Left forelimb (tissue), 1 donor: Measurements from ENCODE around the gene SH3TC2.
A peak's percentile ranks its signal among the peaks of the same experiment; 100 is the strongest.

Experiments used
- DNase-seq: peaks from one replicate; pipeline ENCODE4 v3.0.0-alpha.2; 2018; ENCODE audit warnings: low spot score

SH3TC2 gene

DNA sequence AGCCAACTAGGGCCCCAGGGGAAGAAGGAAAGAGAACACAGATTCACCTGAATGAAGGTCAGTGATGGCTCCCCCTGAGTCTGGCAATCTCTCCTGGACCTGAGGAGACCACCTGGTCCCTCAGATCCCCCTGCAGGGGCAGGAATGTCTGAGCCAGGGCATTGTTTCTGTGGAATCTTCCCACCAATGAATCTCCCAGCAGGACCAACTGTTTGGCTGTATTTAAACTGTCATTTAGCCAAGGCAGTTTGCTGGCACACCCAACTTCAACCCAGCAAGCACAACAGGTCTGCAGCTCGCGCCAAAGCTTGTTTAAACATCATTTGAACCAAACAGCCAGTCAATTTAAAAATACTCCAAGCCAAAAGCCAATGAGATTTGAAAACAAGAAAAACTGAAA, 92.6 kb downstream of the SH3TC2 start:
- no peak for DNase-seq

DNA sequence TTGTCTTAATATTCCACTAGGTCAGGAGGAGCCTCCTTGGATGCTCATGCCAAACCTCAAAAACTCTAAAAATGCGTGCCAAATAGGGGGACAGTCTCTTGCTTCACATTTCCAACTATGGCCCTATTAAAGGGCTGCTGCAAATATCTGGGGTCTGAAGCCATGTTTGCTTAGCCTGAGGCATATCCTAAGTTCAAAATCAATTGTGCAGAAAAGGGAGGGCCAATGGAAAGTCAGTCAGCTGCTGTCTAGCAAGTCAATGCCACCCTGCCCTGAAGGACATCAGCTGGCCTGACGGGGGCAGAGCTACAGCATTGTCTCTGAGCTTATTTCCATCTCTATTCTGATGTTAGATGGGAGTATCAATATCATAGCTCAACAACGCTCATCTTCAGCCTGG, 93.6 kb downstream of the SH3TC2 start:
- no peak for DNase-seq

DNA sequence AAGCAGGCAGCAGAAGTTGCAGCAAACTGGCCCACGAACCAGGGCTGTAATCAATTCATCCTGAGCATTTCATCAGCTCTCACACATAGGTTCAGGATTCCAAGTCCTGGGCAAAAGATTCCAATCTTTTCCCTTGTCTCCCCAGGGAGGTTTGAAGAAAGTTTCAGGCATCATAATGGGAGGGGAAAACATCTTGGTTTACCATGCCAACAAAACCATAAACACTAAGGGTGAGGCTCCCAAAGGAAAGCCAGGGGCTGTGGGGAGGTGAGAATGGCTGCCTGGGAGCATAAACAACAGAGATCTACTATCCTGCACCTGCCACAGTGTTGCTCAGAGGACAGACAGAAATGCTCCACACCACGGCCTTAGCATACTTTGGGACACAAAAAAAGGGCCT, 94.6 kb downstream of the SH3TC2 start:
- no peak for DNase-seq

DNA sequence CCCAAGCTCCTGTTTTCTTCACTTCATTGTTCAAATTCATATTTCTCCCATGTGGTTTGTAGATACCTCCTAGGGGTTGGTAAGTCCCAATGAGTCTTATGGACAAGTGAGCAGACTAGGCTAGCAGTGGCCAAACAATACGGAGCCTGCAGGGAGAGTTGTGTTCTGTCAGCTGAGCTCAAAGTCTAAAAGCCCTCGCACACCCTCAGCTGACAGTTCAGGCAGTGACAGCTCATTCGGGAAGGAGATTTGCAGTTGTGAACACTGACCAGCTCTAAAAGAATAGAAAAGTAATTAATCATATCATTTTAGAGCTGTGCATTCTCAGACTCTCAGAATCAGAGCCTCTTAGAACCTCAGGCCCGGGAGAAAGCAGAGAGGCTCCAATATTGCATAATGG, 95.1 kb downstream of the SH3TC2 start:
- DNase-seq: no peak

DNA sequence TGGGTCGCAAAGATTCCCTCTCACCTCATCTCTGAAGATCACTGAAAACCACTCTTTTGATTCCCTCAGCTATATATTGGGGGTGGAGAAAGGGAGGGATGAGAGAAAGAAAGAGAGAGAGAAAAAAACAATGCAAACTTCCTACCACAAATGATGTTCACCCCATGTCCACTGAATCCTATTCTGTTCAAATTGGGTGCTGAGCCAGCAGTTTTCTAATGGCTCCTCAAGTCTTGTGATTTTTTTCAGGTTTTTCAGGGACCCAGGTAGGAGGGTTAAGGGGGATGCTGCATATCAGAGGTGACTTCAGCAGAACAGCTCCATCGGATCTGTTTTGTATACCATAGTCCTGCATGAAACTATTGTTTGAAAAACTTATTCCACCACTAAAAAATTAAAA, 95.9 kb downstream of the SH3TC2 start:
- no peak for DNase-seq

DNA sequence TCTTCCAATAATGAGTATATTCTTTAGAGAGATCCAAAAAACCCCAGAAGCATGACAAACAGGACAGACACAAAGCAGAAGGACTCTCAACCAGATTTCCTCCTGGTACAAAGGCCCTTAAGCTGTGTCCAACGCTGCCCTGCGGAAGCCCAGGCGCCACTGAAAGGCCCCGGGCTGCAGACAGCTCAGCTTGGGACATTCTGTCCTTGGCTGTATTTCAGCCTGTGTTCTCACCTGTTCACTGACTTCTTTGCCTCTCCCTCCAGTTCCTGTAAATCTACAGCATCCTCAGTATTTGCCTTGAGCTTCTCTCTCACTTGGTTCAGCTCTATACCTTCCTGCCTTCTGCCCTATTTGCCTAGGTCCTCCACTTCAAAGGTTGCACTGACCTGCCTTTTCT, 96.5 kb downstream of the SH3TC2 start:
- DNase-seq: no peak

DNA sequence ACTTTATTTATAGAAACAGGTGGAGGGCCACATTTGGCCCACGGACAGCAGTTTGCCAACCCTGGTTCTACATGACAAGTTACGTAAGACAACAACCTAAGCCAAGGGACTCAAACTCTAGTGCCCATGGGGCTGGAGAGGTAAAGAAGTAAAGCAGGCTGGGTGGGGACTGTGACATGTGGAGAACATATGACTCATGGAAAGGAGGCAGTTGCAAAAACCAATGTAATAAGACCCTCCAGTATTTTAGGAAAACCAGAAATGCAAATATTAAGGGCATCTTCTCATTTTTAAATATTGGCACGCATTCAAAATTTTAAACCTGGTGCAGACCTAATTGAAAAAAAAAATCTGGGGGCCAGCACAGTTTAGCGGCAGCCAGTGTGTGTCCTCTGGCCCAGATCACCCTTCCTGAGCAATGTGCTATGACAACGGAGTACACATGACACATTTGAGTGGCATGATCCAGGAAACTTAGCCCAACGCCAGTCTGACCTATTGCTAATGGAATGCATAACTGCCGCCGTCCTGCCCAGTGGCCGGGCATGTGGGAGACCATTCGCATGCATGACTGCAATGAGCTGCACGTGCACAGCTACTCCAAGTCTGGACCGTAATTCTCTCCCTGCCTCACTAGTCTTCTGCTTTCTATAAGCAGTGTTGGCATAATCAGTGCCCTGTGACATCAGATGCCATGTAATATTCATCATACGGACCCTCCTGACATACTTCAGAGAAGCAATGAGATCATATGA, 97.2 kb downstream of the SH3TC2 start:
- DNase-seq: no peak

DNA sequence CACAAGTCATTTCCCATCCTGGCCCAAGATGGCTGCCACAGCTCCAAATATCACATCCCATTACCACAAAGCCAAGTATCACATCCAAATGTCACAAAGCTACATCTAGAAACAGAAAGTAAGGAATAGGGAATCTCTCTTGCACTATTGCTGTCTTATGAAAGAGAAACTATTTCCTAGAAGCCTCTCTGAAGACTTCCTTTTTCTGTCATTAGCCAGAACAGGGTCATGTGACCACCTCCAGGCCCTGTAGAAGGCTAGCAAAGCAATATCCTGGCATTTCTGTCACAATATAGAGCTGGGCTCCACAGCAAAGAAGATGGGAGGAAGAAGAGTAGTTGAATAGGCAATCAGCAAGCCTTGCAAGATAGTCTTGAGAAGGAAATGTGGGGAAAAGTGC, 99.2 kb downstream of the SH3TC2 start:
- DNase-seq: peak; percentile 14

DNA sequence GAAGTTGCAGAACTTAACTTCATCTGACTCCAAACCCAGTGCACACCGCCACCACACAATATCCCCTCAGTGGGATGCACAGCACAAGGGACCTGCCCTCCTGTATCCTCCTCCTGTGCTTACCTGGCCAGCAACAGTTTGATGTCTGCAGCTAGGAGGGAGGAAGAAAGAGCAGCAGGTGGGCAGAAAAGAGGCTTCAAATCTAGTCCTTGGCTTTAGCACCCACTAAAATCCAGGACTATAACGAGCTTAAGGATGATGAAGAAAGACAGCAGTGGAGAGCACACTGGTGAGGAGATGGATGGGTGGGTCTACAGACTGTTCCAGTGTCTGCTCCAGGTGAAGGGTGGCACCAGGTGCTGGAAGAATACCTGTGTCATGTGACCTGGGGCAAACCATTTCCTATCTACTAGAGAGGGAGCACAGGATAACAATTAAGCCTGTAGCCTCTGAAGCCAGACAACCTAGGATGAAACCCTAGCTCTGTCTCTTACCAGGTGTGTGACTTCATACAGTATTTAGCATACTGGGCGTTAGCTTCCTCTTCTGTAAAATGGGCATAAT, 100.0 kb downstream of the SH3TC2 start:
- DNase-seq: peak; percentile 6

DNA sequence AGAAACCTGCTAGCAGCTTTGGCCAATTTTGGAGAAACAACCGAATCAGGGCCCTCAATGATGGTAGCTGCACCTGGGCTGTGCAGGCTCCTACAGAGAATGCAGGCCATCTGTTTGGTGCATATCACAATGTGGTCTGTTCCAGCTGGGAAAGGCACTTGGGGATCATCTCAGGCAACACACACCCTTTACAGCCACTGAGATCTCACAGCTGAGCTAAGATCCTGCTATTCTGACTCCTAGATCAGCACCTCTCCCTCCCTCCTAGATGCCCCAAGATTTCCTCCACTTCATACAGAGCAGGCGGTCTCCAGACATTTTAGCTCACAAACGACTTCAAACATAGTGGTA, 100.7 kb downstream of the SH3TC2 start:
- DNase-seq: peak; percentile 33

DNA sequence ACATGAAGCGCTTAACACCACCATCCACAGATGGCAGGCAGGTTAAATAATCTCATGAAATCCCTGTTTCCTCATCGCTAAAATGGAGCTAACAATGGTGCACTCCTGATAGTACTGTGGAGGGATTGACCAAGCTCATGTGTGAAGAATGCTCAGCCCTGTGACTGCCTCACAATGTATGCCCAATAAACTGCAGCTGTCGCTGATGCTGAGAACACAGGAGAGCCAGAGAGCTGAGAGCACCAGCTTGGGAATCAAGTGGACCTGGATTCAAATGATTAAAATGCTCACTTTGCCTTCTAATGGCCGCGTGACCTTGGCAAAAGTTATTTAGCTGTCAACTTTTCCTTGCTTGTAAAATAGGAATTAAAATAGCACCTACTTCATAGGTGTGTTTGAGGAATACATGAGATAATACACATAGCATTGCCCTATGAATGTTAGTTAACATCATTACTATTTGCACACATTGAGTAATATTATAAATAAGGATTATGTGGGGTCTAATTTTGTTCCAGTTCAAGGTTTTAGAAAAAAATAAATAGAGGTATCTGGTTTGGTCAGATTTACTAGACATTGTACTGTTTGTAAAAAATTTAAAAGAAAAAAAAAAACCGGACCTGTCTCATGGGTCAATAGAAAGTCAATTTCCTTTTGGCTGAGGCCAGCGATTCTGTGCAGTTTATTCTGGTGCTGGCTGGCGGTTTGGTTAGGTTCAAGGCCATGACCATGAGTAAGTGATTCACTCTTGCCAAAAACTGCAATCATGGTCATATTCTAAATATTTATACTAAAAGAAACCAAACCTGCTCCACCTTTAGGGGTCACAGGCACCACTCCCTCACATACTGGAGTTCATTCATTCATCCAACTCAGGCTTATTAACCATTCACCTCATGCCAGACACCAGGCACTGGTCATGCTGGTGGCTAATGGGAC, 101.3 kb downstream of the SH3TC2 start:
- no peak for DNase-seq

DNA sequence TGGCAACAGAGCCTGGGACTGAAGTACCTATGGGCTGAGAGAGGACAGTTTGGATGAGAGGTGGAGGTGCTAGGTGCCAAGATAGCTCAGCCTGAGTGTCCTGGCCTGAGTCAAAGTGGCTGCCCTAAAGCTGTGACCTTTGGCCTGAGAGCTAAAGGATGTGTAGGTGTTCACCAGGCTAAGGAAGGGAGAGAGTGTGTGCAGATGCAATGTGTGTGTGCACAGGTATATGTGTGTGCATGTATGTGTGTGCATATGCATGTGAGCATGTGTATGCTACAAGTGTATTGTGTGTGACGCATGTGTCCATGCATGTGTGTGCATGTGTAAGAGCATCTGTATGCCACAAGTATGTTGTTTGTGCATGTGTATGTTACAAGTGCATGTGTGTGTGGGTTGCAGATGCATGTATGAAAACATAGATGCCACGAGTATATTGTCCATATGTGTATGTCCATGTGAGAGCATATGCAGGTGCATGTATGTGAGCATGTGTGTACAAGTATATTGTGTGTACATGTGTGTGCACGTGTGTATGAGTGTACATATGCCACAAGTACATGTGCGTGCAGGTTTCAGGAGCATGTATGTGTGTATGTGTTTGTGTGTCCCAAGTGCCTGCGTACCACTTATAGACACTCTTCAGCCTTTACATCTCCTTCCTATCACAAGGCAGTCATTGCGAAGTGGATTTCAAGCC, 102.6 kb downstream of the SH3TC2 start:
- peak; percentile 9 for DNase-seq

DNA sequence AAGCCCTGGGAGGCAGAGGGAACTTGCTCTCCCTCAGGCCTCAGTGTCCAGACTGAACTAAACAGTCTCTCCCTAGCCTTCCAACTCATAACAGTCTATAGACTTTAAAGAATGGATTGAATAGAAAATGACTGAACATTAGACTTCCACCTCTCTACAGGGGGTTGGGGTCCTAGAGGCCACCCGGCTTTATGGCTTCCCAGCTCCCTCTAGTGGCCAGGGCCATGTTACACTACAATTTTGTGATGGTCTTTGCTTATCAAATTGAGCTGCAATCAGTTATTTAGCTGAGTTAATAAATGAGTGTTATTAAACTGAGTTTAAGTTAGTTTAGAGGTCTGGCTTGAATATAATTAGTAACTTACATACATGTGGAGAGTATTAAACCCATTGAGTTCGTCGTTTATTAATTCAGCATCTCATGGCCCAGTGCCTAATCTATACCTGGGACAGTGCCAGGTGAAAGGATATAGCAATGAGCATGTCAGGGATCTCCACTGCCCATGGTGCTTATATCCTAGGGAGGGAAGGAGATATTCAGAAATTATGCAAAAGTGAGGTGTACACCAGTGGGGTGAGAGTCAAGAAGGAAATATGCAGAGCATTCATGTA, 105.2 kb downstream of the SH3TC2 start:
- DNase-seq: peak; percentile 30

DNA sequence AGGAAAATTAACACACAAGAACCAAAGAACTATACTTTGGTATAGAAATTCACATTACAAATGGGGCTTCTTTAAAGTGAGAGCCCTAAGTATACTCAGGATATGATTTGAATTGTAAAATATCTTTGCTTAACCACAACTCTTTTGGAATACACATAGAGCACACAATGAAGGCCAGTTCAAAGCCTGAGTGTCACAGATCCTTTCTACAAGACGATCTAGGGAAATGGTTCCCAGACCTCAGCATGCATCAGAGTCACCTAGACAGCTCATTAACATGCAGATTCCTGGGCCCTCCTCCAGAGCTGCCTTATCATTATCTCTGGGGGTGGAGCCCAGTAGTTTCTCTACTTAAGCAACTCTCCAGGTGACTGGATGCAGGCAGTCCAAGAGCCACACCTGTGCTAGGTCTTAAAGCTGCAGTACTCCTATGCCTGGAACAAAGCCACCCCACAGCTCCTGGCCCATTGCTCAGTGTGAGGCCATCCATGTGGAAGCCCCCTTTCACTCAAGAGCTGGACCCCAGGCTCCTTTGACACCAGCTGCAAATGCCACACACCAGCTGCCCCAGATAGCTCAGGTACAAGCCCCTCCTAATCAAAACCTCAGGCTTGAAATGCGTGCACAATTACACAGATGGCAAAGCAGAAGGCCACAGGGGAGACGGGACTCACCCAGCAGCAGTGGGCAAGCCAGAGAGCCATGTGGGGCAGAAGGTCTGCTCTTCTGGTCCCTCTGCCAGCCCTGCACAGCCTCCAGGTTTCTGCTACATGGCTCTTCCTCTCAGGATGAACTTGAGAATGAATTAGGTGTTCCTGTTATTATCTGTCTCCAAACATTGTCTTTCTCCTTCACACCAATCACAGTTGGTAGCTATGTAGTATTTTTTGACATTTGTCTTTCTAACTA, 106.1 kb downstream of the SH3TC2 start:
- no peak for DNase-seq
